Inferior parietal cortex (tissue), 1 donor: ENCODE measurements around the gene FAM217B.
"Not testable (repeated sequence)": the region's sequence is repeated elsewhere in the genome, so short reads cannot be mapped to it uniquely, and the experiment has no call there.

Source experiments
- DNase-seq: peaks from one replicate; pipeline ENCODE4 v3.0.0-alpha.2; 2016; ENCODE audit errors: extremely low spot score

The FAM217B gene

GRCh38 chr20:59938696-59939051 lies 1.5 kb upstream of the FAM217B start:
- no peak for DNase-seq

GRCh38 chr20:59939052-59939878 lies 924 bp upstream of the FAM217B start:
- DNase-seq: no peak

- DNase-seq: no peak
These were observed 385 bp upstream of the FAM217B start for GRCh38 chr20:59939879-59940128.

- peak; percentile 85 for DNase-seq
These were observed 736 bp downstream of the FAM217B start for GRCh38 chr20:59940956-59941294.

- no peak for DNase-seq
These were observed 2.1 kb downstream of the FAM217B start for GRCh38 chr20:59942245-59942644.

- DNase-seq: no peak
These were observed 4.5 kb downstream of the FAM217B start for GRCh38 chr20:59944726-59945125.

- DNase-seq: no peak
These were observed 5.0 kb downstream of the FAM217B start for GRCh38 chr20:59945175-59945574.

DNA sequence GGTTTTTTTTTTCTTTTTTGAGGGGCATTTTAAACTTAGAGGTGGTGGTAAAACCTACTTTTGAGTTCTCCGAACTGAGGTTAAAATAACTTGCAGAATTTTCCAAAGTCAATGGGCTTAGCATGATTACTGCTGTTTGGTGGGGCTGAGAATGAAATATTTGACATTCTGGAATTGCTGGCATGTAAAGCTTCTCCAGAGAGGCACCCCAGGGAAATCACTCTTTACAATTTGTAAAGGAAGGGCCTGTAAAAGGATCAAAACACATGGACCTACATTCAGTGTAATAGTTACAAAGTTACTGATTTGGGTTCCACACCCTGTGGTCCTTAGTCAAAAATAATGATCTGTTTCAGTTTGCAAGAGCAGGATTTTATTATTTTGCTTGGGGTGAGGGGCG lies 5.5 kb downstream of the FAM217B start:
- DNase-seq: no peak

DNA sequence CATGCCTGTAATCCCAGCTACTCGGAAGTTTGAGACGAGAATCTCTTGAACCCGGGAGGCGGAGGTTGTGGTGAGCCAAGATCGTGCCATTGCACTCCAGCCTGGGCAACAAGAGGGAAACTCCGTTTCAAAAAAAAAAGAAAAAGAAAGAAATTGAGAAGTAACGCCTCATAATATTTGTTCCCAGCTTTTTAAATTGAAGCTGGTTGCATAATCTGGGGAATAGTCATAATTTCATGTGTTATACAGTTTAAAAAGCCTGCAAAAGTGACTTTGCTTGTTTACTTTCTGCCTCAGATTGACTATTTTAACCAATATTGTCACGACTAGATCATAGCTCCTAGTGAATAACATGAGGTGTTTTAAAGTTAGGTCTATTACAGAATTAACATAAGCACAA lies 7.2 kb downstream of the FAM217B start:
- no peak for DNase-seq

- no peak for DNase-seq
These were observed 8.0 kb downstream of the FAM217B start for GRCh38 chr20:59948212-59948611.

- DNase-seq: peak; percentile 84
These were observed 8.9 kb downstream of the FAM217B start for GRCh38 chr20:59948828-59949720.

DNA sequence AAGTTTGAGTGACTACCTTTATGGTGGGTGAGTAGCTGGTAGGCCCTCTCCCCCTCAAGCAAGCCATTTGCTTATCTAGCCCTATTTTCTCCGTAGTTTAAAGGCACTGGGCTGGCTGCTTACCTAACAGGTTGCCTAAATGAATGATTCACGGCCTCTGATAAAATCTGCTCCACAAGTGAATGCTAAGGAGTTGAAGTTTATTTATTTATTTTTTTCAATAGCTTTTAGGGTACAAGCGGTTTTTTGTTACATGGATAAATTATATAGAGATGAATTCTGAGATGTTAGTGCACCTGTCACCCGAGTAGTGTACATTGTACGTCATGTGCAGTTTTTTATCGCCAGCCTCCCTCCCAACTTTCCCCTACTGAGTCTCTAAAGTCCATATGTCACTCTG lies 9.7 kb downstream of the FAM217B start:
- DNase-seq: no peak

DNA sequence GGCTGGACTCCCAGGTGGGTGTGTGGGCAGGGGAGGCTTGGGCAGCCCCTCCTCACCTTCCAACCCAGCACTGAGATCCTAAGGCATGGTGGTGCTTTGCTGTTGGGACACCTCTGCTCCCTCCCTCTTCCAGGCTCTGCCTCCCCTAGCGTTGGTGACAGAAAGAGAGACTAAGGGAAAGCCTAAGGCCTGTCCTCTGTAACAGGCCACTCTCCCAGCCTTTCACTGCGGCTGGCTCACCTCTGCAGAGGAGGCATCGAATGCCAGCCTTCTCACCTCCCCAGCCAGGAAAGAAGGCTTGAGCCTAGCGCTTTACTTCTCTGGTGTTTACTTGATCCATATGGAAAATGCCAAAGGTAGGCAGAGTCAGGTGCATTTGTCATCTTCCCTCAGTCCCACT lies 14.5 kb downstream of the FAM217B start:
- DNase-seq: no peak

- DNase-seq: no peak
These were observed 15.1 kb downstream of the FAM217B start for GRCh38 chr20:59955131-59955796.

GRCh38 chr20:59957568-59957967 lies 17.4 kb downstream of the FAM217B start:
- not testable (repeated sequence) for DNase-seq

DNA sequence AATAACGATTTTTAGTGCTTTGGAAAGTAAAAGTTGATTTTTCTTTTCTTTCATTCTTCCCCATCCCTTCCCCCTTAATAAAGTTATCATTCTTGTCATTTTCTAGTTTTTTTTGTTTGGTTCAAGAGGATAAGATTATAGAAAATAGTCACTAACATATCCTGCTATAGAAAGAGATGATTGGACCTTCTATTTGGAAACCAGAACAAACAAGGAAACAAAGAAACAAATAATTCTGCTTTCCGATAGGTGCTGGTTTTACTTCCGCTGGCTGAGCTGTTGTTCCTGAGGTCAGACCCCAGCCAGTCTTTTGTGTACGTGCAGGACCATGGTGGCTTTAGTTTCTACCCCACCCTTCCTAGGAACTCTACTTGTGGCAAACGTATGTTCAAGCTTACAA lies 17.9 kb downstream of the FAM217B start, which contains the start of gene CDH26:
Gene CDH26, plus strand, starts transcription at position 301 of the 400 bp plus-strand sequence. CDS start 304 bp downstream, outside the sequence.
- no peak for DNase-seq

DNA sequence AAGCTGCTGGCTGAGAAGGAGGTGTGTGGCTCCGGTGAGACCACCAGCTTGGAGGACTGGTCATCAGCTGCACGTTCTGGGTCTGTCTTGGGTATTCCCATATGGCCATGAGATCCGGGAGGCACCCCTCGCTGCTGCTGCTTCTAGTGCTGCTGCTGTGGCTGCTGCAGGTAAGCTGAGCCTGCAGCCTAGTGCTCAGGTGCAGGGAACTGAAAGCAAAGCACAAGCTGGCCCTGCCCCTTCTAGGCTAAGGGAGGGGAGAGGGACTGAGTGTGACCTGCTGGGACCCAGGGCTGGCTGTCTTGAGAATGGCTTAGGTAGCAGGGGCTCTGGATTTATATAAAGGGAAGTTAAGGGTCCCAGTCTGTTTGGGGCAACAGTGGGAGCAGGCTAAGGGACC lies 18.4 kb downstream of the FAM217B start:
- no peak for DNase-seq

GRCh38 chr20:59961423-59961822 lies 21.2 kb downstream of the FAM217B start:
- DNase-seq: no peak

DNA sequence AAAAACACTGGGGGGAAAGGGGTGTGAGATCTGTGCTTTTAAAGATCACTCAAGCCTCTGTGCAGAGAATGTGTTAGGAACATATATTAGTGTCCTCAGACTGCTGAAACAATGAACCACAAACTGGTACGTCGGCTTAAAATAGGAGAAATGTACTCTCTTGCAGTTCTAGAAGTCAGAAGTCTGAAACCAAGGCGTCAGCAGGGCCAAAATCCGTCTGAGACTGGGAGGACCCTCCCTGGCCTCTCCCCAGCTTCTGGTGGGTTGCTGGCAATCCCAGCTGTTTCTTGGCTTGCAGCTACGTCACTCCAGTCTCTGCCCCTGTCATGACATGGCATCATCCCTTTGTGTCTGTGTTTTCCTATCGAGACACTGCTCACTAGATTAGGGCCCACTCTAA lies 22.0 kb downstream of the FAM217B start:
- DNase-seq: no peak

DNA sequence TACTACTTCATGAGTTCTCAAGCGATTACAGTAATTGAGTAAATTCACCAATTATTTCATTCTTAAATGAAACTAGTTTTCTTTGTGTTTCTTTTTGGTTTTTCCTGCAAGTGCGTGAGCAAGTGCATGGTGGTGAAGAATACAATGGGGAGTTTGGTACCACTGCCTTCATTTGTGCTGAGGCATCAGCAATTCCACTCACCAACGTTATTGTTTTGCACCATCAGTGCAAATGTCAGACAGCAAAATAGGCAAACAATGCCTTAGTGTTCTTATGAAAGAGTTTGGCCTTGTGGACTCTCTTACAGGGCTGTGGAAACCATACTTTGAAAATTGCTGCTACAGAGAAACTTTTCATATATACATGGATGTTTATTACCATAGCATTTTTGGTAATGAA lies 26.2 kb downstream of the FAM217B start:
- peak; percentile 68 for DNase-seq

DNA sequence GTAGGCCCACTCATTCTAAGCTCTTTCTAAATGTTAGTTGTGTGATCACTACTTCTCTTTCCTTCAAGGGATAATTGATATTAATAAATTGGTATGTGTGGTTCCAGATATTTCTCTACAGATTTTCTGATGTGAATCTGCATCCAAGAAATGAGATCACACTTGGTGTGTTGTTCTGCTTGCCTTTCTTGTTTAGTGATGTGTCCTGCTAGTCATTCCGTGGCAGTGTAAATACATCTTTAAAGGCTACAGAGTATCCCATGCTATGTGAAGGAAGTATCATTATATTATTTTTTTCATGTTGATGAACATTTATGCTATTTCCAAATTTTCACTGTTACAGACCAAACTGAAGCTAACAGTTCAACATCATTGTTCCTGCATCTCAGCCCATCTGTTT lies 31.2 kb downstream of the FAM217B start:
- no peak for DNase-seq

GRCh38 chr20:59972037-59972801 lies 32.0 kb downstream of the FAM217B start:
- no peak for DNase-seq
